GM12878 (cell line): Measurements from ENCODE around the gene CRYBG3. TPM values are rescaled to one million over a fixed set of nuclear protein-coding genes. Genes with fewer than 3 reads are reported as not detected.

Experiments
- ATAC-seq: fragments of 200-7000 bp; cut with Tn5 transposase; 3 replicates; pipeline ENCODE4 v1.9.1; 2020; ENCODE audit warnings: mild to moderate bottlenecking, moderate library complexity
- Bru-seq: library from RNA; stranded (reverse); fragments of 400-500 nt; gene quantifications from one replicate; lab custom pipeline; 2021; lab: Mats Ljungman, UMichigan
- BruChase-seq, 2 experiments: library from RNA; stranded (reverse); fragments of 400-500 nt; gene quantifications; one replicate each; lab custom pipeline; 2021; lab: Mats Ljungman, UMichigan
- BruUV-seq: library from RNA; stranded (reverse); fragments of 400-500 nt; replicated peaks from 2 replicates; lab custom pipeline; 2021; lab: Mats Ljungman, UMichigan
- CTCF ChIA-PET: fragments of 300-600 bp; sonication (Branson Sonifier 250); formaldehyde crosslinking; extraction: SDS; loops from one replicate; lab custom pipeline; 2021; ENCODE audit warnings: inconsistent platforms; lab: Yijun Ruan, JAX
- POLR2A ChIA-PET: fragments of 350-600 bp; formaldehyde crosslinking; extraction: SDS; loops from one replicate; lab custom pipeline; 2021; ENCODE audit warnings: inconsistent platforms; lab: Charles Lee
- RAD21 ChIA-PET: fragments of 300-600 bp; sonication (Branson Sonifier 250); formaldehyde crosslinking; loops from one replicate; lab custom pipeline; 2023; ENCODE audit warnings: antibody characterized with exemption; ENCODE audit not compliant: unreplicated experiment; lab: Charles Lee
- SMC1A ChIA-PET: fragments of 300-600 bp; sonication (Branson Sonifier 250); formaldehyde crosslinking; loops from one replicate; lab custom pipeline; 2023; ENCODE audit not compliant: unreplicated experiment, uncharacterized antibody; lab: Charles Lee
- DNase-seq: peaks from one replicate; pipeline ENCODE4 v3.0.0-alpha.2; 2011; ENCODE audit warnings: low read depth, low spot score
- FAIRE-seq: peaks from 3 replicates; lab custom pipeline; 2011; peaks lifted over from hg19 to GRCh38; lab: Jason Lieb, UNC
- H2AFZ ChIP-seq: 2 replicates; pipeline ENCODE4 v1.6.0; 2011; ENCODE audit warnings: low read depth, low read length, control low read depth; ENCODE audit not compliant: control insufficient read depth
- H3K27ac ChIP-seq: 2 replicates; pipeline ENCODE4 v1.5.1; 2011; ENCODE audit warnings: control low read depth; ENCODE audit not compliant: control insufficient read depth, insufficient read depth
- H3K27me3 ChIP-seq, 2 experiments: replicated peaks in 1 of 2; 2 replicates each; pipeline versions ENCODE4 v1.6.0 to v1.6.1; 2011; ENCODE audit warnings: low read length in 1 of 2; ENCODE audit not compliant: control insufficient read depth in 2 of 2, insufficient read depth in 2 of 2
- H3K36me3 ChIP-seq, 2 experiments: 2 replicates each; pipeline ENCODE4 v1.5.1; 2011; ENCODE audit warnings: low read length in 1 of 2; ENCODE audit not compliant: control insufficient read depth in 2 of 2, insufficient read depth in 2 of 2
- H3K4me1 ChIP-seq: 2 replicates; pipeline ENCODE4 v1.6.1; 2011; ENCODE audit warnings: mild to moderate bottlenecking, low read length, moderate library complexity, mixed read lengths; ENCODE audit not compliant: control insufficient read depth, insufficient read depth
- H3K4me2 ChIP-seq: 2 replicates; pipeline ENCODE4 v1.6.0; 2011; ENCODE audit warnings: control low read depth; ENCODE audit not compliant: control insufficient read depth, insufficient read depth
- H3K4me3 ChIP-seq: fragments of 200-600 bp; sonication (generic); 2 replicates; pipeline ENCODE4 v1.5.1; 2016
- H3K79me2 ChIP-seq: 2 replicates; pipeline ENCODE4 v1.6.0; 2011; ENCODE audit warnings: low read length; ENCODE audit not compliant: control insufficient read depth, insufficient read depth
- H3K9ac ChIP-seq: 2 replicates; pipeline ENCODE4 v1.8.0; 2011; ENCODE audit warnings: low read length, control low read depth, mixed read lengths; ENCODE audit not compliant: control insufficient read depth, insufficient read depth
- H3K9me3 ChIP-seq: replicated peaks from 3 replicates; pipeline ENCODE4 v1.5.1; 2011; ENCODE audit warnings: mild to moderate bottlenecking, low read length; ENCODE audit not compliant: control insufficient read depth, insufficient read depth
- H4K20me1 ChIP-seq: 2 replicates; pipeline ENCODE4 v1.6.0; 2011; ENCODE audit not compliant: control insufficient read depth, insufficient read depth
- CBX3 ChIP-seq: fragments of 200-600 bp; sonication (generic); IDR thresholded peaks from 2 replicates; pipeline ENCODE4 v1.6.1; 2016; ENCODE audit warnings: low read depth, borderline replicate concordance
- CTCF ChIP-seq, 3 experiments: IDR thresholded peaks in 2 of 3; conservative IDR thresholded peaks in 1 of 3; 2 replicates each; pipeline ENCODE4 v1.5.1; 2011; ENCODE audit warnings: low read depth in 3 of 3, low read length in 3 of 3, mild to moderate bottlenecking in 3 of 3, control low read depth in 2 of 3, moderate library complexity in 2 of 3, inconsistent platforms in 1 of 3, mixed read lengths in 1 of 3; ENCODE audit not compliant: control insufficient read depth in 2 of 3, insufficient read depth in 1 of 3; ENCODE audit errors: extremely low read depth in 1 of 3
- ETV6 ChIP-seq, 2 experiments: fragments of 450-650 bp in 1 of 2; IDR thresholded peaks in 1 of 2; conservative IDR thresholded peaks in 1 of 2; 2 replicates each; pipeline ENCODE4 v1.6.1; 2014; ENCODE audit warnings: antibody characterized with exemption in 1 of 2, borderline replicate concordance in 1 of 2, low read depth in 1 of 2, mild to moderate bottlenecking in 1 of 2, moderate library complexity in 1 of 2
- MEF2B ChIP-seq: fragments of 450-650 bp; IDR thresholded peaks from 2 replicates; pipeline ENCODE4 v1.6.1; 2018; ENCODE audit warnings: mild to moderate bottlenecking, moderate library complexity; ENCODE audit not compliant: partially characterized antibody, poor library complexity, severe bottlenecking
- POLR2AphosphoS5 ChIP-seq: IDR thresholded peaks from 2 replicates; pipeline ENCODE4 v1.6.1; 2011; ENCODE audit warnings: mild to moderate bottlenecking, low read length, inconsistent platforms
- TAF1 ChIP-seq: IDR thresholded peaks from 2 replicates; pipeline ENCODE4 v1.6.1; 2011; ENCODE audit warnings: mild to moderate bottlenecking, low read depth, low read length, borderline replicate concordance
- WGBS: methylation state at CpG from one replicate; pipeline ENCODE4 v1.1.6; 2016; ENCODE audit warnings: low lambda C conversion rate; ENCODE audit not compliant: insufficient replicate concordance, insufficient coverage; ENCODE audit errors: missing lambda C conversion rate; 5-methylcytosine and 5-hydroxymethylcytosine counted together
- in situ Hi-C: fragments of 300-500 bp; cut with MboI; formaldehyde crosslinking; loops from 9 replicates; pipeline ENCODE4 v1.14.3; 2018; ENCODE audit warnings: mixed read lengths
- intact Hi-C: fragments of 100-400 bp; cut with micrococcal nuclease; formaldehyde crosslinking; loops from one replicate; pipeline ENCODE4 v1.14.2; 2022; ENCODE audit not compliant: unreplicated experiment
- long read RNA-seq, 2 experiments: library from polyadenylated mRNA; unstranded; transcript quantifications; one replicate each; pipeline ENCODE4 v2.0.0, GENCODE V29; 2019 to 2020
- polyA minus RNA-seq, 3 experiments: library from RNA; depleted of rRNA, polyadenylated mRNA; stranded (reverse); fragments of >200 nt; gene quantifications; 2 replicates each; pipeline ENCODE4 v1.2.3, GENCODE V29; 2011
- polyA plus RNA-seq, 11 experiments: library from polyadenylated mRNA; depleted of rRNA in 4 of 11; unstranded in 6 of 11; stranded (reverse) in 5 of 11; fragments of >200 nt; fragmentation: Nextera tagmentation in 4 of 11; fragmentation: Illumina TruSeq in 1 of 11; extraction: Ambion mirVana in 4 of 11; extraction: Trizol in 1 of 11; gene quantifications; 1 replicate in 1 of 11; 2 replicates in 10 of 11; pipeline versions ENCODE4 v1.2.1 to v1.2.3, GENCODE V29; 2011 to 2016; ENCODE audit warnings: inconsistent platforms in 2 of 11, missing spikeins in 2 of 11, low read depth in 1 of 11
- total RNA-seq, 4 experiments: library from RNA; depleted of rRNA in 3 of 4; stranded (reverse); fragments of >200 nt in 3 of 4; fragmentation: Illumina TruSeq in 1 of 4; extraction: Trizol in 1 of 4; gene quantifications; 2 replicates each; pipeline versions ENCODE4 v1.2.1 to v1.2.3, GENCODE V29; 2013 to 2021
- TF ChIP-seq, protein P1 (sequence below): IDR thresholded peaks from 2 replicates; pipeline ENCODE4 v1.6.1; 2012; ENCODE audit warnings: mild to moderate bottlenecking, low read depth, low read length

CRYBG3 gene
- 2.4 and 2.9 TPM in 2 replicates for total RNA-seq (2013; cell fraction: nucleolus; rRNA removed)
- total RNA-seq (2014; rRNA removed) (3.2 and 3.7 TPM in 2 replicates), total RNA-seq (2014; rRNA removed; fragmentation: Illumina TruSeq; extraction: Trizol) (5.4 and 6.2 TPM in 2 replicates), total RNA-seq (2021) (3.6 and 4.0 TPM in 2 replicates), polyA plus RNA-seq (2011; rRNA removed) (0.11 and 0.13 TPM in 2 replicates), polyA plus RNA-seq (2014; fragmentation: Illumina TruSeq; extraction: Trizol) (2.9 and 3.3 TPM in 2 replicates), polyA plus RNA-seq (2014; fragmentation: Nextera tagmentation; extraction: Ambion mirVana) (under 1 TPM; 0.39 to 0.42 TPM), polyA plus RNA-seq (2014; rRNA removed) (2.2 and 2.6 TPM in 2 replicates), polyA plus RNA-seq (2016; fragmentation: Nextera tagmentation; extraction: Ambion mirVana) (1 to 10 TPM in 1 of 2 experiments, under 1 TPM in 1; 0.98 to 1.0 TPM), polyA minus RNA-seq (2011; rRNA and poly(A)+ RNA removed) (0.07 and 0.10 TPM in 2 replicates), Bru-seq, nascent RNA (percentile 53 among the genes with signal in this experiment), BruChase-seq, experiment 1, labeled RNA remaining after a 6-hour chase (percentile 47 among the genes with signal in this experiment), BruChase-seq, experiment 2, labeled RNA remaining after a 2-hour chase (percentile 51 among the genes with signal in this experiment)
- polyA plus RNA-seq (2011; ENCODE audit: low read depth) = 2.3 TPM
- polyA plus RNA-seq (2011; cell fraction: cytosol; rRNA removed) = 0.01 and 0.03 TPM in 2 replicates
- 0.15 and 0.19 TPM in 2 replicates for polyA plus RNA-seq (2011; cell fraction: nucleus; rRNA removed)
- polyA plus RNA-seq (2012) = 2.6 and 2.7 TPM in 2 replicates
- 0.10 TPM in 1 of 2 replicates, not detected in the other for polyA minus RNA-seq (2011; cell fraction: cytosol; rRNA and poly(A)+ RNA removed)
- 0.19 and 0.24 TPM in 2 replicates for polyA minus RNA-seq (2011; cell fraction: nucleus; rRNA and poly(A)+ RNA removed)
- long read RNA-seq, experiment 1, partial matches to known transcripts = 1 of 1 reads
- long read RNA-seq, experiment 1, other reads (novel, unspliced or antisense) = 0 of 1 reads
- long read RNA-seq, experiment 2, partial matches to known transcripts = 0 of 5 reads
- long read RNA-seq, experiment 2, other reads (novel, unspliced or antisense) = 5 of 5 reads

DNA sequence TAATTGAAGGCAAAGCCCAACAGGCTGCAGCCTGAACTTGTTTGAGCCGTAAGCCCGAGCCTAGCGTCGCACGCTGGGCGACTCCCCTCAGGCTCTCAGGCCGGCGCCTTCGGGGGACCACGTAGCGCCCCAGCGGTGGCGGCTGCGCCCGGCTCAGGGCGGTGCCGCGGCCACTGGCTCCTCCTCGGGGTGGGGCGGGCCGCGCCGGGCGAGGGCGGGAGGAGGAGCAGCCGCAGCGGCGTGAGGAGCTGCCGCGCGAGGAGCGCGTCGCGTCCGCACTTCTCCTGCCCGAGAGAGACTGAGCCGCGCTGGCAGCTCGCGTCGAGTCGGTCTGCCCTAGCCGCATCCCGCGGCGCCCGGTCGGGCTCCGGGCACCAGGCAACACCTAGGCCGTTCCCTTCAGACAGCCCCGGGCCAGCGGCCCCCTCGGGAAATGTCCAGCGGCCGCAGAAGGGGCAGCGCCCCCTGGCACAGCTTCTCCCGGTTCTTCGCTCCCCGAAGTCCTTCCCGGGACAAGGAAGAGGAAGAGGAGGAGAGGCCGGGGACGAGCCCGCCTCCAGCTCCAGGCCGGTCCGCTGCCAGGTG, at the start of gene CRYBG3:
Gene CRYBG3 (plus strand): TSS at position 238 of the 585 bp plus-strand sequence. CDS start 196 bp downstream, at position 434.
- intact Hi-C loops = no loop called here
- peak within 1 kb of the TSS; percentile 90 for H3K4me3 ChIP-seq
- ChIA-PET POLR2A (no interaction called here), SMC1A (interaction anchor here (1.1 to 1.7 kb wide), 3 partner anchors 9 to 205 kb away, joined by 3 to 4 read pairs (median 3); no protein-coding TSS in a partner anchor), RAD21 (interaction anchor here (1.0 to 1.1 kb wide), 2 partner anchors 22 to 200 kb away, joined by 3 to 4 read pairs; no protein-coding TSS in a partner anchor), CTCF (interaction anchor here (0.5 to 1.8 kb wide), 2 partner anchors 22 to 76 kb away, joined by 3 to 5 read pairs; no protein-coding TSS in a partner anchor)
- no peaks in the 10 kb centered on the region for H4K20me1 ChIP-seq
- H3K36me3 ChIP-seq = no peaks in the 10 kb centered on the region
- H3K9me3 ChIP-seq = no peaks in the 10 kb centered on the region
- peak; percentile 82 for FAIRE-seq
- ATAC-seq = peak; percentile 100
- H3K27ac ChIP-seq = peak within 1 kb of the TSS; percentile 51
- under 1% methylated on average over 62 of the region's 66 CpGs for WGBS
- BruUV-seq = no TSS peak
- in situ Hi-C loops = no loop called here
- H3K4me2 ChIP-seq = peak within 1 kb of the TSS; percentile 98
- peak within 1 kb of the TSS; percentile 97 for H2AFZ ChIP-seq
- no peaks in the 10 kb centered on the region for H3K27me3 ChIP-seq
- H3K4me1 ChIP-seq = no peaks in the 10 kb centered on the region
- H3K79me2 ChIP-seq = peaks cover 4% of the 10 kb centered on the region
- DNase-seq = peak; percentile 40
- H3K9ac ChIP-seq = peak within 1 kb of the TSS; percentile 75
- TF ChIP-seq CBX3 (no peak), TAF1 (0 out of 2 replicates have a peak, but pooled peaks have one; percentile 66), ETV6 (conservative IDR thresholded peaks at IDR 0.05 in 1 of 2, IDR thresholded peaks at IDR 0.05 in 1 of 2; ENCODE audit: borderline replicate concordance in 1 of 2, low read depth in 1 of 2) (peak in 1 of 2 experiments; percentile 11; a peak in 1 of 4 replicates), CTCF (IDR thresholded peaks at IDR 0.05 in 2 of 3, conservative IDR thresholded peaks at IDR 0.05 in 1 of 3; ENCODE audit: control insufficient read depth in 2 of 3, extremely low read depth in 1 of 3, insufficient read depth in 1 of 3, low read depth in 3 of 3, low read length in 3 of 3) (0 out of 6 replicates have a peak, but pooled peaks of 1 of the 3 experiments have one; percentile 9), POLR2AphosphoS5 (peak; percentile 81), MEF2B (peak; percentile 16)
- TF ChIP-seq, protein P1, sequence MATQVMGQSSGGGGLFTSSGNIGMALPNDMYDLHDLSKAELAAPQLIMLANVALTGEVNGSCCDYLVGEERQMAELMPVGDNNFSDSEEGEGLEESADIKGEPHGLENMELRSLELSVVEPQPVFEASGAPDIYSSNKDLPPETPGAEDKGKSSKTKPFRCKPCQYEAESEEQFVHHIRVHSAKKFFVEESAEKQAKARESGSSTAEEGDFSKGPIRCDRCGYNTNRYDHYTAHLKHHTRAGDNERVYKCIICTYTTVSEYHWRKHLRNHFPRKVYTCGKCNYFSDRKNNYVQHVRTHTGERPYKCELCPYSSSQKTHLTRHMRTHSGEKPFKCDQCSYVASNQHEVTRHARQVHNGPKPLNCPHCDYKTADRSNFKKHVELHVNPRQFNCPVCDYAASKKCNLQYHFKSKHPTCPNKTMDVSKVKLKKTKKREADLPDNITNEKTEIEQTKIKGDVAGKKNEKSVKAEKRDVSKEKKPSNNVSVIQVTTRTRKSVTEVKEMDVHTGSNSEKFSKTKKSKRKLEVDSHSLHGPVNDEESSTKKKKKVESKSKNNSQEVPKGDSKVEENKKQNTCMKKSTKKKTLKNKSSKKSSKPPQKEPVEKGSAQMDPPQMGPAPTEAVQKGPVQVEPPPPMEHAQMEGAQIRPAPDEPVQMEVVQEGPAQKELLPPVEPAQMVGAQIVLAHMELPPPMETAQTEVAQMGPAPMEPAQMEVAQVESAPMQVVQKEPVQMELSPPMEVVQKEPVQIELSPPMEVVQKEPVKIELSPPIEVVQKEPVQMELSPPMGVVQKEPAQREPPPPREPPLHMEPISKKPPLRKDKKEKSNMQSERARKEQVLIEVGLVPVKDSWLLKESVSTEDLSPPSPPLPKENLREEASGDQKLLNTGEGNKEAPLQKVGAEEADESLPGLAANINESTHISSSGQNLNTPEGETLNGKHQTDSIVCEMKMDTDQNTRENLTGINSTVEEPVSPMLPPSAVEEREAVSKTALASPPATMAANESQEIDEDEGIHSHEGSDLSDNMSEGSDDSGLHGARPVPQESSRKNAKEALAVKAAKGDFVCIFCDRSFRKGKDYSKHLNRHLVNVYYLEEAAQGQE = 0 out of 2 replicates have a peak, but pooled peaks have one; percentile 19
